ENCODE results near the gene TBC1D30. TPM values are rescaled to one million over a fixed set of nuclear protein-coding genes. Genes with fewer than 3 reads are reported as not detected.

Gene TBC1D30
- total and polyA plus RNA-seq, 4 donors: 0.46 to 2.2 (median 0.70) TPM

GRCh38 chr12:64876388-64877071, 52.1 kb downstream of the TBC1D30 start:
- WGBS: 93% methylated on average over 12 of the region's 12 CpGs
- Histone ChIP-seq H3K27me3 (ENCODE audit: control insufficient read depth in 4 of 4, insufficient read depth in 4 of 4, low read length in 3 of 4) (no peaks in the 10 kb centered on the region), H3K4me3 (ENCODE audit: low read depth in 1 of 3, low read length in 3 of 3) (no peak overlapping the region), H3K9ac (ENCODE audit: low read depth in 1 of 2, low read length in 2 of 2) (no peak overlapping the region), H3K4me1 (ENCODE audit: control insufficient read depth in 4 of 4, insufficient read depth in 4 of 4, low read length in 3 of 4) (no peaks in the 10 kb centered on the region), H3K27ac (ENCODE audit: low read depth in 1 of 2, low read length in 2 of 2) (no peak overlapping the region), H3K36me3 (ENCODE audit: control insufficient read depth in 4 of 4, insufficient read depth in 3 of 4, low read depth in 1 of 4, low read length in 3 of 4) (no peaks in the 10 kb centered on the region), H3K9me3 (ENCODE audit: control insufficient read depth in 4 of 4, low read length in 3 of 4) (no peaks in the 10 kb centered on the region)
- DNase-seq (ENCODE audit: low spot score): no peak
- TF ChIP-seq, protein P1, sequence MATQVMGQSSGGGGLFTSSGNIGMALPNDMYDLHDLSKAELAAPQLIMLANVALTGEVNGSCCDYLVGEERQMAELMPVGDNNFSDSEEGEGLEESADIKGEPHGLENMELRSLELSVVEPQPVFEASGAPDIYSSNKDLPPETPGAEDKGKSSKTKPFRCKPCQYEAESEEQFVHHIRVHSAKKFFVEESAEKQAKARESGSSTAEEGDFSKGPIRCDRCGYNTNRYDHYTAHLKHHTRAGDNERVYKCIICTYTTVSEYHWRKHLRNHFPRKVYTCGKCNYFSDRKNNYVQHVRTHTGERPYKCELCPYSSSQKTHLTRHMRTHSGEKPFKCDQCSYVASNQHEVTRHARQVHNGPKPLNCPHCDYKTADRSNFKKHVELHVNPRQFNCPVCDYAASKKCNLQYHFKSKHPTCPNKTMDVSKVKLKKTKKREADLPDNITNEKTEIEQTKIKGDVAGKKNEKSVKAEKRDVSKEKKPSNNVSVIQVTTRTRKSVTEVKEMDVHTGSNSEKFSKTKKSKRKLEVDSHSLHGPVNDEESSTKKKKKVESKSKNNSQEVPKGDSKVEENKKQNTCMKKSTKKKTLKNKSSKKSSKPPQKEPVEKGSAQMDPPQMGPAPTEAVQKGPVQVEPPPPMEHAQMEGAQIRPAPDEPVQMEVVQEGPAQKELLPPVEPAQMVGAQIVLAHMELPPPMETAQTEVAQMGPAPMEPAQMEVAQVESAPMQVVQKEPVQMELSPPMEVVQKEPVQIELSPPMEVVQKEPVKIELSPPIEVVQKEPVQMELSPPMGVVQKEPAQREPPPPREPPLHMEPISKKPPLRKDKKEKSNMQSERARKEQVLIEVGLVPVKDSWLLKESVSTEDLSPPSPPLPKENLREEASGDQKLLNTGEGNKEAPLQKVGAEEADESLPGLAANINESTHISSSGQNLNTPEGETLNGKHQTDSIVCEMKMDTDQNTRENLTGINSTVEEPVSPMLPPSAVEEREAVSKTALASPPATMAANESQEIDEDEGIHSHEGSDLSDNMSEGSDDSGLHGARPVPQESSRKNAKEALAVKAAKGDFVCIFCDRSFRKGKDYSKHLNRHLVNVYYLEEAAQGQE (IDR thresholded peaks at IDR 0.05): no peak
- TF ChIP-seq NR2F2 (IDR thresholded peaks at IDR 0.05) (no peak), SP1 (IDR thresholded peaks at IDR 0.05) (no peak), JUND (IDR thresholded peaks at IDR 0.05) (no peak), TAF1 (conservative IDR thresholded peaks at IDR 0.05) (no peak), FOXA2 (IDR thresholded peaks at IDR 0.05) (no peak), HNF4A (conservative IDR thresholded peaks at IDR 0.05) (no peak), RAD21 (IDR thresholded peaks at IDR 0.05) (no peak), HNF4G (IDR thresholded peaks at IDR 0.05) (no peak), GABPA (IDR thresholded peaks at IDR 0.05 in 1 of 2, conservative IDR thresholded peaks at IDR 0.05 in 1 of 2) (no peak), YY1 (IDR thresholded peaks at IDR 0.05) (no peak), RXRA (IDR thresholded peaks at IDR 0.05) (no peak), EGR1 (IDR thresholded peaks at IDR 0.05; ENCODE audit: low read depth in 2 of 2) (no peak), ATF3 (IDR thresholded peaks at IDR 0.05) (no peak), MAX (IDR thresholded peaks at IDR 0.05) (no peak)
- TF ChIP-seq, protein P2, sequence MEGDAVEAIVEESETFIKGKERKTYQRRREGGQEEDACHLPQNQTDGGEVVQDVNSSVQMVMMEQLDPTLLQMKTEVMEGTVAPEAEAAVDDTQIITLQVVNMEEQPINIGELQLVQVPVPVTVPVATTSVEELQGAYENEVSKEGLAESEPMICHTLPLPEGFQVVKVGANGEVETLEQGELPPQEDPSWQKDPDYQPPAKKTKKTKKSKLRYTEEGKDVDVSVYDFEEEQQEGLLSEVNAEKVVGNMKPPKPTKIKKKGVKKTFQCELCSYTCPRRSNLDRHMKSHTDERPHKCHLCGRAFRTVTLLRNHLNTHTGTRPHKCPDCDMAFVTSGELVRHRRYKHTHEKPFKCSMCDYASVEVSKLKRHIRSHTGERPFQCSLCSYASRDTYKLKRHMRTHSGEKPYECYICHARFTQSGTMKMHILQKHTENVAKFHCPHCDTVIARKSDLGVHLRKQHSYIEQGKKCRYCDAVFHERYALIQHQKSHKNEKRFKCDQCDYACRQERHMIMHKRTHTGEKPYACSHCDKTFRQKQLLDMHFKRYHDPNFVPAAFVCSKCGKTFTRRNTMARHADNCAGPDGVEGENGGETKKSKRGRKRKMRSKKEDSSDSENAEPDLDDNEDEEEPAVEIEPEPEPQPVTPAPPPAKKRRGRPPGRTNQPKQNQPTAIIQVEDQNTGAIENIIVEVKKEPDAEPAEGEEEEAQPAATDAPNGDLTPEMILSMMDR (IDR thresholded peaks at IDR 0.05; ENCODE audit: low read depth, low read length, missing input control): no peak
- TF ChIP-seq, protein P3, sequence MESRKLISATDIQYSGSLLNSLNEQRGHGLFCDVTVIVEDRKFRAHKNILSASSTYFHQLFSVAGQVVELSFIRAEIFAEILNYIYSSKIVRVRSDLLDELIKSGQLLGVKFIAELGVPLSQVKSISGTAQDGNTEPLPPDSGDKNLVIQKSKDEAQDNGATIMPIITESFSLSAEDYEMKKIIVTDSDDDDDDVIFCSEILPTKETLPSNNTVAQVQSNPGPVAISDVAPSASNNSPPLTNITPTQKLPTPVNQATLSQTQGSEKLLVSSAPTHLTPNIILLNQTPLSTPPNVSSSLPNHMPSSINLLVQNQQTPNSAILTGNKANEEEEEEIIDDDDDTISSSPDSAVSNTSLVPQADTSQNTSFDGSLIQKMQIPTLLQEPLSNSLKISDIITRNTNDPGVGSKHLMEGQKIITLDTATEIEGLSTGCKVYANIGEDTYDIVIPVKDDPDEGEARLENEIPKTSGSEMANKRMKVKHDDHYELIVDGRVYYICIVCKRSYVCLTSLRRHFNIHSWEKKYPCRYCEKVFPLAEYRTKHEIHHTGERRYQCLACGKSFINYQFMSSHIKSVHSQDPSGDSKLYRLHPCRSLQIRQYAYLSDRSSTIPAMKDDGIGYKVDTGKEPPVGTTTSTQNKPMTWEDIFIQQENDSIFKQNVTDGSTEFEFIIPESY (IDR thresholded peaks at IDR 0.05): no peak
